ENCODE data around the gene FRK. TPM values are rescaled to one million over a fixed set of nuclear protein-coding genes. Genes with fewer than 3 reads are reported as not detected.
"Not testable (repeated sequence)": the region's sequence is repeated elsewhere in the genome, so short reads cannot be mapped to it uniquely, and the experiment has no call there.

Gene FRK
- total RNA-seq, 1 donor from 2014 or later: 0.31 TPM

- no peaks in the 10 kb centered on the region for H3K36me3 Mint-ChIP-seq (ENCODE audit: low read depth)
- no peak overlapping the region for H3K27ac Mint-ChIP-seq
- H3K4me3 Mint-ChIP-seq: no peak overlapping the region
- ATAC-seq (ENCODE audit: low read depth) (no peak), DNase-seq (no peak)
- H3K9me3 Mint-ChIP-seq: no peaks in the 10 kb centered on the region
- no peak for TF ChIP-seq CTCF (IDR thresholded peaks at IDR 0.05)
- no peaks in the 10 kb centered on the region for H3K4me1 Mint-ChIP-seq
- POLR2A ChIA-PET: no interaction called here
- intact Hi-C loops (cut with micrococcal nuclease): no loop called here
- CTCF ChIA-PET: no interaction called here
- peaks cover 4% of the 10 kb centered on the region for H3K27me3 Mint-ChIP-seq
Measured at GRCh38 chr6:115972679-115973078, 88.0 kb downstream of the FRK start.

GRCh38 chr6:115971785-115972184 is 88.9 kb downstream of the FRK start:
- Mint-ChIP-seq H3K9me3 (no peaks in the 10 kb centered on the region), H3K4me3 (no peak overlapping the region), H3K4me1 (no peaks in the 10 kb centered on the region), H3K27me3 (peaks cover 4% of the 10 kb centered on the region), H3K36me3 (ENCODE audit: low read depth) (no peaks in the 10 kb centered on the region), H3K27ac (no peak overlapping the region)
- ChIA-PET CTCF (no interaction called here), POLR2A (no interaction called here)
- intact Hi-C loops (cut with micrococcal nuclease): no loop called here
- DNase-seq (no peak), ATAC-seq (ENCODE audit: low read depth) (no peak)
- TF ChIP-seq CTCF (IDR thresholded peaks at IDR 0.05): no peak

GRCh38 chr6:115969930-115970273 is 90.8 kb downstream of the FRK start:
- CTCF ChIA-PET: no interaction called here
- intact Hi-C loops (cut with micrococcal nuclease): no loop called here

GRCh38 chr6:115969207-115969929 is 91.3 kb downstream of the FRK start:
- no peaks in the 10 kb centered on the region for H3K4me1 Mint-ChIP-seq
- intact Hi-C loops (cut with micrococcal nuclease): no loop called here
- H3K4me3 Mint-ChIP-seq: no peak overlapping the region
- CTCF ChIA-PET: no interaction called here
- TF ChIP-seq CTCF (IDR thresholded peaks at IDR 0.05): no peak
- peaks cover 4% of the 10 kb centered on the region for H3K27me3 Mint-ChIP-seq
- POLR2A ChIA-PET: no interaction called here
- no peaks in the 10 kb centered on the region for H3K9me3 Mint-ChIP-seq
- H3K27ac Mint-ChIP-seq: no peak overlapping the region
- no peak for ATAC-seq (ENCODE audit: low read depth)
- no peaks in the 10 kb centered on the region for H3K36me3 Mint-ChIP-seq (ENCODE audit: low read depth)
- no peak for DNase-seq

More at GRCh38 chr6:115969930-115970273, 90.8 kb downstream of the FRK start:
- H3K27ac Mint-ChIP-seq: no peak overlapping the region
- H3K4me3 Mint-ChIP-seq: no peak overlapping the region
- ATAC-seq (ENCODE audit: low read depth) (no peak), DNase-seq (no peak)
- POLR2A ChIA-PET: no interaction called here
- H3K4me1 Mint-ChIP-seq: no peaks in the 10 kb centered on the region
- peaks cover 4% of the 10 kb centered on the region for H3K27me3 Mint-ChIP-seq
- no peak for TF ChIP-seq CTCF (IDR thresholded peaks at IDR 0.05)
- no peaks in the 10 kb centered on the region for H3K36me3 Mint-ChIP-seq (ENCODE audit: low read depth)
- no peaks in the 10 kb centered on the region for H3K9me3 Mint-ChIP-seq

GRCh38 chr6:115960286-115960685 is 100.4 kb downstream of the FRK start:
- ATAC-seq (ENCODE audit: low read depth); CTCF ChIA-PET: not testable (repeated sequence)

GRCh38 chr6:115958958-115959357 is 101.7 kb downstream of the FRK start:
- ATAC-seq (ENCODE audit: low read depth) (no peak), DNase-seq (no peak)
- intact Hi-C loops (cut with micrococcal nuclease): no loop called here
- CTCF ChIA-PET: no interaction called here
- POLR2A ChIA-PET: no interaction called here
- Mint-ChIP-seq H3K27me3 (no peaks in the 10 kb centered on the region), H3K36me3 (ENCODE audit: low read depth) (no peaks in the 10 kb centered on the region), H3K4me3 (no peak overlapping the region), H3K9me3 (no peaks in the 10 kb centered on the region), H3K27ac (no peak overlapping the region), H3K4me1 (no peaks in the 10 kb centered on the region)
- TF ChIP-seq CTCF (IDR thresholded peaks at IDR 0.05): no peak

More at GRCh38 chr6:115960286-115960685, 100.4 kb downstream of the FRK start:
- H3K9me3 Mint-ChIP-seq; H3K27ac Mint-ChIP-seq; H3K4me1 Mint-ChIP-seq; H3K27me3 Mint-ChIP-seq; H3K4me3 Mint-ChIP-seq; H3K36me3 Mint-ChIP-seq (ENCODE audit: low read depth); POLR2A ChIA-PET; DNase-seq; intact Hi-C loops (cut with micrococcal nuclease): not testable (repeated sequence)

Data from activated B cell treated with CpG ODN at 0.5 μM for 24 hours (primary cell).